ENCODE results near the gene MFSD12. TPM values are rescaled to one million over a fixed set of nuclear protein-coding genes. Genes with fewer than 3 reads are reported as not detected.

MFSD12 gene
- total RNA-seq, 1 donor: 104 TPM

DNA sequence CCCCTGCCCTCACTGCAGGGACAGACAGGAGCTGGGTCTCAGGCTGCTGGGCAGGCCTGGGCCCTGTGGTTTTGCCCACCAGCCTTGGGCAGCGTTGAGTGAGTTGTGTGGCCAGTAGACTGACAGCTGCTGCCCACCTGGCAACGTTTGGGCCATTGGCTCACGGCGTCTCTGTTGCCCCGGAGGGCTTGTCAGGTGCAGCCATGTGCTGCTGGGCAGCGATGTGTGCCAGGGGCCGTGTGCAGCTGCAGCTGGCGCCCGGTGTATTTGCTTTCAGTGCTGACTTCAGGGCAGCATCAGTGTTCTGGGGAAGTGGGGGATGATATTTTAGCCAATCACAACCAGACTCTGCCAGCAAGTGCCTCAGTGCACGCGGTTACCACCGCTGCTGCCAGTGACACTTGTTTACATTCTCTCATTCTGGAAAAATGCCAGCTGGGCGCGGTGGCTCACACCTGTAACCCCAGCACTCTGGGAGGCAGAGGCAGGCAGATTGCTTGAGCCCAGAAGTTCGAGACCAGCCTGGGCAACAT is 40.6 kb downstream of the MFSD12 start:
- Histone ChIP-seq H3K4me1 (ENCODE audit: insufficient read depth, low read length) (peaks cover 16% of the 10 kb centered on the region), H3K9me3 (ENCODE audit: low read depth, low read length) (no peaks in the 10 kb centered on the region), H3K27ac (ENCODE audit: low read depth, low read length) (no peak overlapping the region), H3K79me2 (ENCODE audit: insufficient read depth, low read length) (peaks cover 99% of the 10 kb centered on the region), H4K20me1 (ENCODE audit: insufficient read depth, low read length) (peaks cover 82% of the 10 kb centered on the region), H3K36me3 (ENCODE audit: insufficient read depth, low read length) (peaks cover 11% of the 10 kb centered on the region), H2AFZ (ENCODE audit: low read length) (no peak overlapping the region), H3K4me2 (ENCODE audit: insufficient read depth, low read length) (no peak overlapping the region), H3K4me3 (ENCODE audit: insufficient read depth, low read length) (no peak overlapping the region), H3K27me3 (ENCODE audit: insufficient read depth, low read length) (no peaks in the 10 kb centered on the region)
- no peak for DNase-seq (ENCODE audit: insufficient read length, low spot score, missing footprints)
- TF ChIP-seq, protein P1, sequence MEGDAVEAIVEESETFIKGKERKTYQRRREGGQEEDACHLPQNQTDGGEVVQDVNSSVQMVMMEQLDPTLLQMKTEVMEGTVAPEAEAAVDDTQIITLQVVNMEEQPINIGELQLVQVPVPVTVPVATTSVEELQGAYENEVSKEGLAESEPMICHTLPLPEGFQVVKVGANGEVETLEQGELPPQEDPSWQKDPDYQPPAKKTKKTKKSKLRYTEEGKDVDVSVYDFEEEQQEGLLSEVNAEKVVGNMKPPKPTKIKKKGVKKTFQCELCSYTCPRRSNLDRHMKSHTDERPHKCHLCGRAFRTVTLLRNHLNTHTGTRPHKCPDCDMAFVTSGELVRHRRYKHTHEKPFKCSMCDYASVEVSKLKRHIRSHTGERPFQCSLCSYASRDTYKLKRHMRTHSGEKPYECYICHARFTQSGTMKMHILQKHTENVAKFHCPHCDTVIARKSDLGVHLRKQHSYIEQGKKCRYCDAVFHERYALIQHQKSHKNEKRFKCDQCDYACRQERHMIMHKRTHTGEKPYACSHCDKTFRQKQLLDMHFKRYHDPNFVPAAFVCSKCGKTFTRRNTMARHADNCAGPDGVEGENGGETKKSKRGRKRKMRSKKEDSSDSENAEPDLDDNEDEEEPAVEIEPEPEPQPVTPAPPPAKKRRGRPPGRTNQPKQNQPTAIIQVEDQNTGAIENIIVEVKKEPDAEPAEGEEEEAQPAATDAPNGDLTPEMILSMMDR (IDR thresholded peaks at IDR 0.05; ENCODE audit: extremely low read depth, low read depth, low read length): no peak

DNA sequence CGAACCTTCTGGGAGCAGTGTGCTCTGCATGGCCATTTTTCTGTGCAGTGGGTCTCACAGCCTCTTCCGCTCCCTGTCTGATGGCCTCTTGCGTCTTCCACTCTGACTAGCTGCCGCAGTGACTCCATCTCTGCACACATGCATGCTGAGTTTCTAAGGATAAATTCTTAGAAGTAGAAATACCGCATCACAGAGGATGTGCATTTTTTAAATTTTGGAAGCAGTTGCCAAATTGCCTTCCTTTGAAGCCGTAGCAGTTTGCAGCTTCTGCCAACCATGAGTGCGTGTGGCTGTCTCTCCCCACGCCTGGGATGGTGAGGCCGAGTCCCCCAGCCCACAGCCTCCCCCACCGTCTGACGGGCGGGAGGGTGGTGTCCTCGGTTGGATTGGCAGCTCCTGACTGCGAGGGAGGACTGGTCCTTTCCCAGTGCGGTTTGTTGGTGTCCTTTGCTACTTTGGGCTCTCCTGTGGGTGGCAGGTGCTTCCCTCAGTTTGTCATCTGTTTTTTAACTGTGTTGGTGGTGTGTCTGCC is 41.4 kb downstream of the MFSD12 start:
- DNase-seq (ENCODE audit: insufficient read length, low spot score, missing footprints): no peak
- Histone ChIP-seq H2AFZ (ENCODE audit: low read length) (no peak overlapping the region), H3K4me1 (ENCODE audit: insufficient read depth, low read length) (peaks cover 16% of the 10 kb centered on the region), H3K27ac (ENCODE audit: low read depth, low read length) (no peak overlapping the region), H3K79me2 (ENCODE audit: insufficient read depth, low read length) (peaks cover 99% of the 10 kb centered on the region), H4K20me1 (ENCODE audit: insufficient read depth, low read length) (peaks cover 85% of the 10 kb centered on the region), H3K9me3 (ENCODE audit: low read depth, low read length) (no peaks in the 10 kb centered on the region), H3K27me3 (ENCODE audit: insufficient read depth, low read length) (no peaks in the 10 kb centered on the region), H3K4me2 (ENCODE audit: insufficient read depth, low read length) (no peak overlapping the region), H3K36me3 (ENCODE audit: insufficient read depth, low read length) (peaks cover 10% of the 10 kb centered on the region), H3K4me3 (ENCODE audit: insufficient read depth, low read length) (no peak overlapping the region)
- TF ChIP-seq, protein P1 (IDR thresholded peaks at IDR 0.05; ENCODE audit: extremely low read depth, low read depth, low read length): no peak

DNA sequence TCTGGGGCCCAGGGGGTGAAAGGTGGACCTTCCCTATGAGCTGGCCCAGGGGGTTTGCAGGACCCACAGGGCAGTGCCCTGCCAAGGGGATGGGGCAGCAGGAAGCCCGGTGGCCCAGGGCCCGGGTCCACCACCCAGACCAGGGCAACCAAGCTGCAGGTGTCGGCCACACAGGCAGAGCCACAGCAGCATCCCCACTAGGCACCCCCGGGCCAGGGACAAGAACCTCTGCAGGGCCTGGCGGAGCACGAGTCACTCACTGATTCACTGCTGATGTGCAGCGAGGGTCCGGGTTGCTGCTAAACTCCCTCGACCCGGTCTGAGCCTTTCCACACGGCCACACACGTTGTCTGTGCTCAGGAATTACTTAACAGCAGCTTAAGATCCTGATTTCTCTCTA is 42.5 kb downstream of the MFSD12 start:
- Histone ChIP-seq H3K79me2 (ENCODE audit: insufficient read depth, low read length) (peaks cover 99% of the 10 kb centered on the region), H3K27ac (ENCODE audit: low read depth, low read length) (peak overlapping the region; percentile 37), H3K9me3 (ENCODE audit: low read depth, low read length) (no peaks in the 10 kb centered on the region), H3K4me3 (ENCODE audit: insufficient read depth, low read length) (no peak overlapping the region), H3K36me3 (ENCODE audit: insufficient read depth, low read length) (peaks cover 18% of the 10 kb centered on the region), H4K20me1 (ENCODE audit: insufficient read depth, low read length) (peaks cover 85% of the 10 kb centered on the region), H3K4me1 (ENCODE audit: insufficient read depth, low read length) (peaks cover 17% of the 10 kb centered on the region), H3K4me2 (ENCODE audit: insufficient read depth, low read length) (no peak overlapping the region), H3K27me3 (ENCODE audit: insufficient read depth, low read length) (no peaks in the 10 kb centered on the region), H2AFZ (ENCODE audit: low read length) (no peak overlapping the region)
- TF ChIP-seq, protein P1 (IDR thresholded peaks at IDR 0.05; ENCODE audit: extremely low read depth, low read depth, low read length): no peak
- DNase-seq (ENCODE audit: insufficient read length, low spot score, missing footprints): peak; percentile 89

DNA sequence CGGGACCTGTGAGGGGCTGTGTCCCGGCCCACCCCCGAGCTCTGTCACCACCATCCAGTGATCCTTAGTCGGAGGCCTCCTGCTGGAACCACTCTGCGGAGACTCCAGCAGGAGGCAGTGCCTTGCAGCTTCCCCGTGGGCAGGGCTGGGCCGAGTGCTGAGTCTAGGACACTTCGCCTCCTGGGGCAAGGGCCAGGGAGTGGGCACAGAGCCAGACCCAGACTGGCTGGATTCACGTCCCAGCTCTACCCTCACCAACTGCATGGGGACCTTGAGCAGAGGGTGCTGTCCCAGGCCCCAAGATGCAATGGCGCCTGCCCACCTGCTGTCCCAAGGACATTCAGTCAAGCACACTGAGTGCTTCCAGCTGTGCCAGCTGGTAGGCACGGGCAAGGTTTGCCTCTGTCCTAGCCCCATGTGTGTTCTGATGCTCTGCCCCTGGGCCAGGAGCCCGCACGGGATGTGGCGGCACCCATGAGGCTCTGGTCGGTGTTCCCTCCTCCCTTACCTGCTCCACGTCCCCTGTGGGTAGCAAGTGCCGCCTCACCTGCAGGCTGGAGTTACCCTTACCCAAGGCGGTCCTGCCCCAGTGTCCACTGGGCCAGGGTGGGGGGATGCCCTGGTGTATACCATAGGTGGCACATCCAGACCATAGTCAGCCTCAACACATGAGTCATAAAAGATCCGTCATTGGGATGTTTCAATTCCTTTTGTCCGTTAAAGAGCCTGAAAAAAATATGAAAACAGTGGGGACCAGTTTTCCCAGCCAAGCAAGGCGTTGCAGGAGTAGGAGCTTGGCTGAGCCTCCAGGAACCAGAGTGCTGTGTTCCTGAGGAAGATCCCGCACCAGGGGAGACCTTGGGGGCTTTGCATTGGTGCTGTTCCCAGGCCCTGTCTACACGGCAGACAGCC is 43.9 kb downstream of the MFSD12 start:
- Histone ChIP-seq H3K4me2 (ENCODE audit: insufficient read depth, low read length) (no peak overlapping the region), H3K9me3 (ENCODE audit: low read depth, low read length) (no peaks in the 10 kb centered on the region), H3K27me3 (ENCODE audit: insufficient read depth, low read length) (no peaks in the 10 kb centered on the region), H3K4me3 (ENCODE audit: insufficient read depth, low read length) (no peak overlapping the region), H3K4me1 (ENCODE audit: insufficient read depth, low read length) (peaks cover 32% of the 10 kb centered on the region), H3K27ac (ENCODE audit: low read depth, low read length) (peak overlapping the region; percentile 37), H2AFZ (ENCODE audit: low read length) (no peak overlapping the region), H3K36me3 (ENCODE audit: insufficient read depth, low read length) (peaks cover 14% of the 10 kb centered on the region), H3K79me2 (ENCODE audit: insufficient read depth, low read length) (peaks cover 99% of the 10 kb centered on the region), H4K20me1 (ENCODE audit: insufficient read depth, low read length) (peaks cover 84% of the 10 kb centered on the region)
- DNase-seq (ENCODE audit: insufficient read length, low spot score, missing footprints): peak; percentile 91
- TF ChIP-seq, protein P1 (IDR thresholded peaks at IDR 0.05; ENCODE audit: extremely low read depth, low read depth, low read length): peak; percentile 18

Measured in osteoblast (primary cell).